IMR-90 (cell line): ENCODE results near the gene SDS. TPM values are rescaled to one million over a fixed set of nuclear protein-coding genes. Genes with fewer than 3 reads are reported as not detected.

Experiments used
- ATAC-seq: fragments of 200-7000 bp; cut with Tn5 transposase; 2 replicates; pipeline ENCODE4 v1.9.1; 2020; ENCODE audit warnings: low read depth, mild to moderate bottlenecking, moderate library complexity
- BruUV-seq: library from RNA; stranded (reverse); fragments of 400-500 nt; replicated peaks from 2 replicates; lab custom pipeline; 2021; lab: Mats Ljungman, UMichigan
- CTCF ChIA-PET: fragments of 300-600 bp; formaldehyde crosslinking; extraction: SDS; loops from one replicate; lab custom pipeline; 2021; ENCODE audit warnings: antibody characterized with exemption; lab: Yijun Ruan, JAX
- POLR2A ChIA-PET: fragments of 300-600 bp; sonication (Branson Sonifier 250); formaldehyde crosslinking; loops from one replicate; lab custom pipeline; 2022; ENCODE audit warnings: antibody characterized with exemption; ENCODE audit not compliant: unreplicated experiment; lab: Charles Lee
- DNase-seq: peaks from one replicate; pipeline ENCODE4 v3.0.0; 2013
- H2AFZ ChIP-seq: replicated peaks from 2 replicates; pipeline ENCODE3; 2013; ENCODE audit warnings: low read length, mild to moderate bottlenecking; ENCODE audit not compliant: poor library complexity
- H2AK5ac ChIP-seq: 2 replicates; pipeline ENCODE4 v1.6.1; 2013; ENCODE audit warnings: low read depth, low read length, inconsistent platforms
- H2AK9ac ChIP-seq: replicated peaks from 2 replicates; pipeline ENCODE3; 2013; ENCODE audit warnings: mild to moderate bottlenecking, low read depth, low read length, moderate library complexity; ENCODE audit not compliant: poor library complexity
- H2BK120ac ChIP-seq: 2 replicates; pipeline ENCODE4 v1.6.1; 2013; ENCODE audit warnings: low read depth, low read length, inconsistent platforms
- H2BK15ac ChIP-seq: 3 replicates; pipeline ENCODE4 v1.6.1; 2013; ENCODE audit warnings: low read depth, low read length, inconsistent platforms
- H2BK20ac ChIP-seq: 2 replicates; pipeline ENCODE4 v1.6.1; 2013; ENCODE audit warnings: low read depth, mild to moderate bottlenecking, inconsistent platforms, low read length, moderate library complexity
- H2BK5ac ChIP-seq: 2 replicates; pipeline ENCODE4 v1.6.1; 2013; ENCODE audit warnings: mild to moderate bottlenecking, low read depth, low read length, inconsistent platforms; ENCODE audit not compliant: poor library complexity, severe bottlenecking
- H3K14ac ChIP-seq: replicated peaks from 2 replicates; pipeline ENCODE4 v1.6.1; 2013; ENCODE audit warnings: low read depth, low read length, inconsistent platforms
- H3K18ac ChIP-seq: 2 replicates; pipeline ENCODE4 v1.6.1; 2013; ENCODE audit warnings: low read depth, low read length, control low read depth
- H3K23ac ChIP-seq: 2 replicates; pipeline ENCODE4 v1.6.1; 2013; ENCODE audit warnings: low read depth, low read length, inconsistent platforms
- H3K27ac ChIP-seq: 2 replicates; pipeline ENCODE4 v1.5.1; 2013; ENCODE audit warnings: mild to moderate bottlenecking, control low read depth, low read length; ENCODE audit not compliant: insufficient read depth
- H3K27me3 ChIP-seq: 2 replicates; pipeline ENCODE4 v1.6.1; 2013; ENCODE audit warnings: low read length; ENCODE audit not compliant: control insufficient read depth, insufficient read depth
- H3K36me3 ChIP-seq: 2 replicates; pipeline ENCODE4 v1.6.1; 2013; ENCODE audit warnings: low read length, mixed read lengths; ENCODE audit not compliant: control insufficient read depth, insufficient read depth
- H3K4ac ChIP-seq: 2 replicates; pipeline ENCODE4 v1.6.1; 2013; ENCODE audit warnings: low read depth, low read length, inconsistent platforms
- H3K4me1 ChIP-seq: 2 replicates; pipeline ENCODE4 v1.6.1; 2013; ENCODE audit warnings: low read length, mixed read lengths; ENCODE audit not compliant: control insufficient read depth, insufficient read depth
- H3K4me2 ChIP-seq: 2 replicates; pipeline ENCODE4 v1.6.1; 2013; ENCODE audit warnings: low read depth, mild to moderate bottlenecking, control low read depth, low read length, moderate library complexity
- H3K4me3 ChIP-seq: 2 replicates; pipeline ENCODE4 v1.5.1; 2013; ENCODE audit warnings: low read depth, mild to moderate bottlenecking, control low read depth, low read length, moderate library complexity; ENCODE audit not compliant: insufficient read depth
- H3K56ac ChIP-seq: 2 replicates; pipeline ENCODE4 v1.6.1; 2013; ENCODE audit warnings: low read length, inconsistent platforms; ENCODE audit not compliant: insufficient read depth; ENCODE audit errors: extremely low read depth
- H3K79me1 ChIP-seq, 2 experiments: 2 replicates each; pipeline ENCODE4 v1.6.1; 2013; ENCODE audit warnings: low read length in 2 of 2, inconsistent platforms in 1 of 2, low read depth in 1 of 2
- H3K9ac ChIP-seq: 2 replicates; pipeline ENCODE4 v1.6.1; 2013; ENCODE audit warnings: low read depth, low read length, control low read depth
- H3K9me1 ChIP-seq: 2 replicates; pipeline ENCODE4 v1.6.1; 2013; ENCODE audit warnings: low read length, inconsistent platforms; ENCODE audit not compliant: insufficient read depth
- H3K9me3 ChIP-seq: 2 replicates; pipeline ENCODE4 v1.6.1; 2013; ENCODE audit warnings: low read length; ENCODE audit not compliant: control insufficient read depth, insufficient read depth
- H4K20me1 ChIP-seq: 2 replicates; pipeline ENCODE4 v1.6.1; 2013; ENCODE audit warnings: low read length, inconsistent platforms; ENCODE audit not compliant: insufficient read depth
- H4K5ac ChIP-seq: 2 replicates; pipeline ENCODE4 v1.6.1; 2013; ENCODE audit warnings: mild to moderate bottlenecking, low read depth, low read length, control low read depth
- H4K8ac ChIP-seq, 2 experiments: 2 replicates each; pipeline ENCODE4 v1.6.1; 2013; ENCODE audit warnings: low read depth in 2 of 2, low read length in 2 of 2, control low read depth in 1 of 2, inconsistent platforms in 1 of 2
- H4K91ac ChIP-seq: 2 replicates; pipeline ENCODE4 v1.6.1; 2013; ENCODE audit warnings: low read depth, low read length, inconsistent platforms; ENCODE audit not compliant: insufficient read depth
- BHLHE40 ChIP-seq: fragments of 150-350 bp; IDR thresholded peaks from 2 replicates; pipeline ENCODE4 v1.6.1; 2016; ENCODE audit warnings: mild to moderate bottlenecking, low read depth, low read length
- FOS ChIP-seq: fragments of 150-350 bp; IDR thresholded peaks from 2 replicates; pipeline ENCODE4 v1.6.1; 2016; ENCODE audit warnings: low read depth, low read length
- MAZ ChIP-seq: IDR thresholded peaks from 2 replicates; pipeline ENCODE4 v1.6.1; 2012; ENCODE audit warnings: low read depth, mild to moderate bottlenecking, low read length, improper control_type of control experiment, moderate library complexity, borderline replicate concordance
- MXI1 ChIP-seq: IDR thresholded peaks from 2 replicates; pipeline ENCODE4 v1.6.1; 2012; ENCODE audit warnings: low read depth, mild to moderate bottlenecking, low read length, moderate library complexity, borderline replicate concordance
- NFE2L2 ChIP-seq: fragments of 150-350 bp; IDR thresholded peaks from 2 replicates; pipeline ENCODE4 v1.6.1; 2016; ENCODE audit warnings: low read depth, mild to moderate bottlenecking, low read length
- RAD21 ChIP-seq: IDR thresholded peaks from 2 replicates; pipeline ENCODE4 v1.6.1; 2012; ENCODE audit warnings: low read length, improper control_type of control experiment
- WGBS, 2 experiments: methylation state at CpG; one replicate each; pipeline versions ENCODE4 v1.1.5 to v1.1.7; 2013; ENCODE audit warnings: missing lambda C conversion rate in 2 of 2; ENCODE audit not compliant: insufficient read length in 1 of 2; ENCODE audit errors: extremely low coverage in 2 of 2; 5-methylcytosine and 5-hydroxymethylcytosine counted together
- dilution Hi-C: fragments of 300-500 bp; cut with HindIII; formaldehyde crosslinking; loops from one replicate; pipeline ENCODE4 v1.14.3; 2018; ENCODE audit warnings: low sequenced_read_pairs; ENCODE audit not compliant: unreplicated experiment
- in situ Hi-C: fragments of 300-500 bp; cut with MboI; formaldehyde crosslinking; loops from 3 replicates; pipeline ENCODE4 v1.14.3; 2019; ENCODE audit warnings: low sequenced_read_pairs, inconsistent platforms, mixed read lengths
- intact Hi-C: fragments of 100-400 bp; cut with micrococcal nuclease; formaldehyde crosslinking; loops from 2 replicates; pipeline ENCODE4 v1.10.0; 2022
- polyA plus RNA-seq, 3 experiments: library from polyadenylated mRNA; depleted of rRNA; stranded (reverse); fragments of >200 nt; gene quantifications; 2 replicates each; pipeline ENCODE4 v1.2.3, GENCODE V29; 2012; ENCODE audit warnings: low replicate concordance in 1 of 3
- total RNA-seq: library from RNA; depleted of rRNA; stranded (reverse); fragments of >200 nt; gene quantifications from 2 replicates; pipeline ENCODE4 v1.2.3, GENCODE V29; 2012
- TF ChIP-seq, protein P1 (sequence below): fragments of 150-350 bp; IDR thresholded peaks from 2 replicates; pipeline ENCODE4 v1.6.1; 2017; ENCODE audit warnings: mild to moderate bottlenecking, antibody characterized with exemption, low read length, low read depth

SDS gene
- total and polyA plus RNA-seq, 2 of the 4 experiments (the other 2 are of a cell fraction), result not detected

DNA sequence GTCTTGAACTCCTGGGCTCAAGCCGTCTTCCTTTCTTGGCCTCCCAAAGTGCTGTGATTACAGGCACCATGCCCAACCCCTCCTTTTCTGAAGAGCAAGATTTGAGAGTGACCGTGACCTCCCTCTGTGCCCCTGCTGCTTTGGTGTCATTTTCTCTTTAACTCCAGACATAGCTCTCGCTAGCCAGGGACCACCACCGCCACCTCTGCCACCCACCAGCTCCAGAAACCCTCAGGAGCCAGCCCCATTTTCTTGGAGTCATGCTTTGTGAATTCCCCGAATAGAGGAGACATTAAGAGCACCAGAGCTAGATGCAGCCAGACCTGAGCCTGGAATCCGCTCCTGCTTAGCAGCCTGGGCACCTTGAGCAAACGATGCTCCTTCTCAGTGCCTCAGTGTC, 36.6 kb upstream of the SDS start:
- 64% methylated on average over 5 of the region's 7 CpGs; no CpG with 5 or more reads in 1 of the 2 experiments for WGBS, 2 experiments
- TF ChIP-seq BHLHE40, result no peak
- TF ChIP-seq RAD21, result no peak
- no peak for TF ChIP-seq NFE2L2
- TF ChIP-seq MAZ, result no peak
- TF ChIP-seq, protein P1, sequence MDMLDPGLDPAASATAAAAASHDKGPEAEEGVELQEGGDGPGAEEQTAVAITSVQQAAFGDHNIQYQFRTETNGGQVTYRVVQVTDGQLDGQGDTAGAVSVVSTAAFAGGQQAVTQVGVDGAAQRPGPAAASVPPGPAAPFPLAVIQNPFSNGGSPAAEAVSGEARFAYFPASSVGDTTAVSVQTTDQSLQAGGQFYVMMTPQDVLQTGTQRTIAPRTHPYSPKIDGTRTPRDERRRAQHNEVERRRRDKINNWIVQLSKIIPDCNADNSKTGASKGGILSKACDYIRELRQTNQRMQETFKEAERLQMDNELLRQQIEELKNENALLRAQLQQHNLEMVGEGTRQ, result no peak
- no peak for TF ChIP-seq MXI1
- TF ChIP-seq FOS, result no peak

More for the DNA sequence above, 36.6 kb upstream of the SDS start:
- no peak overlapping the region for H2BK5ac ChIP-seq
- dilution Hi-C loops (no loop called here), intact Hi-C loops (no loop called here), in situ Hi-C loops (no loop called here)
- no peaks in the 10 kb centered on the region for H3K9me3 ChIP-seq
- ATAC-seq, result no peak
- no peak overlapping the region for H2BK120ac ChIP-seq
- no peak overlapping the region for H3K56ac ChIP-seq
- H3K4ac ChIP-seq, result no peak overlapping the region
- H2BK20ac ChIP-seq, result no peak overlapping the region
- no peak overlapping the region for H4K91ac ChIP-seq
- no peak overlapping the region for H4K5ac ChIP-seq
- no peak overlapping the region for H3K4me2 ChIP-seq
- H3K23ac ChIP-seq, result no peak overlapping the region
- no peak overlapping the region for H3K4me3 ChIP-seq
- no peak overlapping the region for H3K27ac ChIP-seq
- H3K18ac ChIP-seq, result no peak overlapping the region
- H4K20me1 ChIP-seq, result no peaks in the 10 kb centered on the region
- H2AK5ac ChIP-seq, result no peak overlapping the region
- H3K4me1 ChIP-seq, result no peaks in the 10 kb centered on the region
- ChIA-PET POLR2A (no interaction called here), CTCF (interaction anchor here (0.7 kb wide), 1 partner anchor 13 kb away, joined by 3 read pairs; no protein-coding TSS in a partner anchor)
- BruUV-seq, result no TSS peak
- H2AK9ac ChIP-seq, result no peak overlapping the region
- H2AFZ ChIP-seq, result no peak overlapping the region
- DNase-seq, result no peak
- no peaks in the 10 kb centered on the region for H3K9me1 ChIP-seq
- H3K27me3 ChIP-seq, result peaks cover 11% of the 10 kb centered on the region
- H3K14ac ChIP-seq, result no peak overlapping the region
- H4K8ac ChIP-seq, result no peak overlapping the region
- H3K79me1 ChIP-seq, result no peaks in the 10 kb centered on the region
- no peaks in the 10 kb centered on the region for H3K36me3 ChIP-seq
- H3K9ac ChIP-seq, result no peak overlapping the region
- no peak overlapping the region for H2BK15ac ChIP-seq
